K562 (cell line): ENCODE measurements around the gene SEPHS2. TPM values are rescaled to one million over a fixed set of nuclear protein-coding genes. Genes with fewer than 3 reads are reported as not detected.
A peak's percentile ranks its signal among the peaks of the same experiment; 100 is the strongest.

ENCODE experiments used
- CC2D1A ChIP-seq: fragments of 450-650 bp; IDR thresholded peaks from 2 replicates; pipeline ENCODE4 v1.6.1; 2017; ENCODE audit warnings: mild to moderate bottlenecking
- CLOCK ChIP-seq: fragments of 250-450 bp; sonication (Bioruptor Pico); IDR thresholded peaks from 2 replicates; pipeline ENCODE4 v1.4.0; 2020; ENCODE audit warnings: mild to moderate bottlenecking, moderate library complexity, borderline replicate concordance
- ETS2 ChIP-seq: IDR thresholded peaks from 2 replicates; pipeline ENCODE4 v1.6.1; 2016; ENCODE audit warnings: borderline replicate concordance, missing genetic modification characterization, mild to moderate bottlenecking, moderate library complexity, missing compliant biosample characterization; ENCODE audit not compliant: poor library complexity, severe bottlenecking
- KDM1A ChIP-seq, 2 experiments: fragments of 450-650 bp; IDR thresholded peaks; 2 replicates each; pipeline ENCODE4 v1.6.1; 2016; ENCODE audit warnings: mild to moderate bottlenecking in 2 of 2
- KDM5B ChIP-seq: fragments of 200-600 bp; sonication (generic); IDR thresholded peaks from 2 replicates; pipeline ENCODE4 v1.6.1; 2012; ENCODE audit warnings: low read depth, mild to moderate bottlenecking, moderate library complexity, low read length, control low read depth, inconsistent platforms; ENCODE audit not compliant: insufficient replicate concordance
- NCOR1 ChIP-seq: fragments of 450-650 bp; IDR thresholded peaks from 2 replicates; pipeline ENCODE4 v1.6.1; 2016; ENCODE audit warnings: mild to moderate bottlenecking, moderate library complexity
- PCBP1 ChIP-seq: fragments of 200-400 bp; formaldehyde crosslinking; IDR thresholded peaks from 2 replicates; pipeline ENCODE4 v1.6.1; 2018; ENCODE audit warnings: mild to moderate bottlenecking, low read depth, low read length; ENCODE audit not compliant: poor library complexity, severe bottlenecking
- PTTG1 ChIP-seq: fragments of 450-650 bp; IDR thresholded peaks from 2 replicates; pipeline ENCODE4 v1.6.1; 2016; ENCODE audit warnings: low read depth, mild to moderate bottlenecking, missing genetic modification characterization, missing compliant biosample characterization
- RBBP5 ChIP-seq: fragments of 200-600 bp; sonication (generic); IDR thresholded peaks from 2 replicates; pipeline ENCODE4 v1.6.1; 2012; ENCODE audit warnings: borderline replicate concordance, mild to moderate bottlenecking, low read length, control low read depth, inconsistent platforms; ENCODE audit not compliant: insufficient read depth, poor library complexity, severe bottlenecking
- SREBF2 ChIP-seq: sonication (generic); formaldehyde crosslinking; IDR thresholded peaks from 2 replicates; pipeline ENCODE4 v1.4.0; 2020; ENCODE audit warnings: mild to moderate bottlenecking, missing genetic modification reagents
- SUPT5H ChIP-seq: fragments of 450-650 bp; IDR thresholded peaks from 2 replicates; pipeline ENCODE4 v1.6.1; 2016
- ZBTB2 ChIP-seq: fragments of 450-650 bp; IDR thresholded peaks from 2 replicates; pipeline ENCODE4 v1.6.1; 2016; ENCODE audit warnings: antibody characterized with exemption
- ZNF24 ChIP-seq: fragments of 450-650 bp; IDR thresholded peaks from 2 replicates; pipeline ENCODE4 v1.6.1; 2016
- ZNF316 ChIP-seq: fragments of 450-650 bp; IDR thresholded peaks from 2 replicates; pipeline ENCODE4 v1.6.1; 2016
- ZNF707 ChIP-seq: fragments of 250-450 bp; sonication (Bioruptor Pico); conservative IDR thresholded peaks from 2 replicates; pipeline ENCODE4 v1.8.0; 2022; ENCODE audit warnings: inconsistent platforms, mild to moderate bottlenecking, moderate library complexity
- polyA plus RNA-seq, 8 experiments: library from polyadenylated mRNA; depleted of rRNA in 4 of 8; stranded (reverse) in 5 of 8; unstranded in 3 of 8; fragments of >200 nt; fragmentation: Nextera tagmentation in 2 of 8; fragmentation: Illumina TruSeq in 1 of 8; extraction: Ambion mirVana in 2 of 8; extraction: Trizol in 1 of 8; gene quantifications; 2 replicates each; pipeline versions ENCODE4 v1.2.1 to v1.2.3, GENCODE V29; 2011 to 2014; ENCODE audit warnings: inconsistent platforms in 1 of 8, missing spikeins in 1 of 8
- total RNA-seq, 7 experiments: library from RNA; depleted of rRNA in 6 of 7; stranded (reverse); fragments of >200 nt in 6 of 7; fragmentation: Illumina TruSeq in 2 of 7; extraction: Trizol in 2 of 7; gene quantifications; 2 replicates each; pipeline versions ENCODE4 v1.2.1 to v1.2.3, GENCODE V29; 2011 to 2021; ENCODE audit warnings: low replicate concordance in 1 of 7
- TF ChIP-seq, protein P1 (sequence below): fragments of 250-450 bp; sonication (Bioruptor Pico); IDR thresholded peaks from 2 replicates; pipeline ENCODE4 v1.8.0; 2022; ENCODE audit warnings: inconsistent platforms
- TF ChIP-seq, protein P2 (sequence below), 2 experiments: fragments of 450-650 bp; IDR thresholded peaks; 2 replicates each; pipeline ENCODE4 v1.6.1; 2018; ENCODE audit warnings: mild to moderate bottlenecking in 2 of 2, low read depth in 1 of 2; ENCODE audit not compliant: partially characterized antibody in 2 of 2

The SEPHS2 gene
- total and polyA plus RNA-seq, 9 of the 15 experiments (the other 6 are each of a cell fraction or from before 2014, with no cell fraction given), result 20.9 to 90.6 (median 43.4) TPM

- TF ChIP-seq ZBTB2, result no peak
- TF ChIP-seq CLOCK, result no peak
- TF ChIP-seq KDM1A (IDR thresholded peaks at IDR 0.05), result peak; percentile 42 to 54; a peak in 2 of 4 replicates
- no peak for TF ChIP-seq SUPT5H
- TF ChIP-seq NCOR1, result no peak
- no peak for TF ChIP-seq ZNF24
- TF ChIP-seq ETS2 (tag), result no peak
- TF ChIP-seq ZNF316, result no peak
- TF ChIP-seq, protein P1, sequence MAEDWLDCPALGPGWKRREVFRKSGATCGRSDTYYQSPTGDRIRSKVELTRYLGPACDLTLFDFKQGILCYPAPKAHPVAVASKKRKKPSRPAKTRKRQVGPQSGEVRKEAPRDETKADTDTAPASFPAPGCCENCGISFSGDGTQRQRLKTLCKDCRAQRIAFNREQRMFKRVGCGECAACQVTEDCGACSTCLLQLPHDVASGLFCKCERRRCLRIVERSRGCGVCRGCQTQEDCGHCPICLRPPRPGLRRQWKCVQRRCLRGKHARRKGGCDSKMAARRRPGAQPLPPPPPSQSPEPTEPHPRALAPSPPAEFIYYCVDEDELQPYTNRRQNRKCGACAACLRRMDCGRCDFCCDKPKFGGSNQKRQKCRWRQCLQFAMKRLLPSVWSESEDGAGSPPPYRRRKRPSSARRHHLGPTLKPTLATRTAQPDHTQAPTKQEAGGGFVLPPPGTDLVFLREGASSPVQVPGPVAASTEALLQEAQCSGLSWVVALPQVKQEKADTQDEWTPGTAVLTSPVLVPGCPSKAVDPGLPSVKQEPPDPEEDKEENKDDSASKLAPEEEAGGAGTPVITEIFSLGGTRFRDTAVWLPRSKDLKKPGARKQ, result no peak
- TF ChIP-seq ZNF707 (CRISPR knock-in tag), result no peak
- no peak for TF ChIP-seq PTTG1 (tag)
- TF ChIP-seq SREBF2 (CRISPR knock-in tag), result no peak
- TF ChIP-seq KDM5B, result no peak
- peak; percentile 88 for TF ChIP-seq CC2D1A
- TF ChIP-seq RBBP5, result no peak
- no peak for TF ChIP-seq PCBP1
- TF ChIP-seq, protein P2, sequence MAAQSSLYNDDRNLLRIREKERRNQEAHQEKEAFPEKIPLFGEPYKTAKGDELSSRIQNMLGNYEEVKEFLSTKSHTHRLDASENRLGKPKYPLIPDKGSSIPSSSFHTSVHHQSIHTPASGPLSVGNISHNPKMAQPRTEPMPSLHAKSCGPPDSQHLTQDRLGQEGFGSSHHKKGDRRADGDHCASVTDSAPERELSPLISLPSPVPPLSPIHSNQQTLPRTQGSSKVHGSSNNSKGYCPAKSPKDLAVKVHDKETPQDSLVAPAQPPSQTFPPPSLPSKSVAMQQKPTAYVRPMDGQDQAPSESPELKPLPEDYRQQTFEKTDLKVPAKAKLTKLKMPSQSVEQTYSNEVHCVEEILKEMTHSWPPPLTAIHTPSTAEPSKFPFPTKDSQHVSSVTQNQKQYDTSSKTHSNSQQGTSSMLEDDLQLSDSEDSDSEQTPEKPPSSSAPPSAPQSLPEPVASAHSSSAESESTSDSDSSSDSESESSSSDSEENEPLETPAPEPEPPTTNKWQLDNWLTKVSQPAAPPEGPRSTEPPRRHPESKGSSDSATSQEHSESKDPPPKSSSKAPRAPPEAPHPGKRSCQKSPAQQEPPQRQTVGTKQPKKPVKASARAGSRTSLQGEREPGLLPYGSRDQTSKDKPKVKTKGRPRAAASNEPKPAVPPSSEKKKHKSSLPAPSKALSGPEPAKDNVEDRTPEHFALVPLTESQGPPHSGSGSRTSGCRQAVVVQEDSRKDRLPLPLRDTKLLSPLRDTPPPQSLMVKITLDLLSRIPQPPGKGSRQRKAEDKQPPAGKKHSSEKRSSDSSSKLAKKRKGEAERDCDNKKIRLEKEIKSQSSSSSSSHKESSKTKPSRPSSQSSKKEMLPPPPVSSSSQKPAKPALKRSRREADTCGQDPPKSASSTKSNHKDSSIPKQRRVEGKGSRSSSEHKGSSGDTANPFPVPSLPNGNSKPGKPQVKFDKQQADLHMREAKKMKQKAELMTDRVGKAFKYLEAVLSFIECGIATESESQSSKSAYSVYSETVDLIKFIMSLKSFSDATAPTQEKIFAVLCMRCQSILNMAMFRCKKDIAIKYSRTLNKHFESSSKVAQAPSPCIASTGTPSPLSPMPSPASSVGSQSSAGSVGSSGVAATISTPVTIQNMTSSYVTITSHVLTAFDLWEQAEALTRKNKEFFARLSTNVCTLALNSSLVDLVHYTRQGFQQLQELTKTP (IDR thresholded peaks at IDR 0.05; ENCODE audit: low read depth in 1 of 2, partially characterized antibody in 2 of 2), result peak; percentile 48 to 55
Observed at GRCh38 chr16:30430428-30430970, 15.2 kb downstream of the SEPHS2 start (continued).
